ENCODE data around the gene UBASH3B.

DNA sequence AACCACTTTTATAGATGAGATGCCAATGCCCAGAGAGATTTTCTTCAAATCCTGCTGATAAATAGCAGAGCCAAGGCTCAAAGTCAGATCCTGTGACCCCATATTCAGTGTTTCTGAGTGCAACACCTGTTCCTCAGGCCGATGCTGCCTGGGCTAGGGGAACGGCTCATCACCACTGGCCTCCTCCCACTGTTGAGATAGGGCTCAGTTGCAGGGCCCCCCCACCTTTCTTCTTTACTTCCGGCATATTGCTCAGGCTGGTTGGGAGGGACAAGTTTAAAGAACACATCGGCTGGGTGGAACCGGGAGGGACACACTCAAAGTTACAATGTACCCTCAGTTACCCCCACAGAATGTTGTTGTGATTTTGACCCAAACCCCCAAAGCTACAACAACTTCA, 94.5 kb downstream of the UBASH3B start:
- TF ChIP-seq MTA3 (CRISPR knock-in tag; IDR thresholded peaks at IDR 0.05), result no peak
- no peak for TF ChIP-seq ZNF558 (CRISPR knock-in tag; IDR thresholded peaks at IDR 0.05; ENCODE audit: borderline replicate concordance)
- TF ChIP-seq, protein P1, sequence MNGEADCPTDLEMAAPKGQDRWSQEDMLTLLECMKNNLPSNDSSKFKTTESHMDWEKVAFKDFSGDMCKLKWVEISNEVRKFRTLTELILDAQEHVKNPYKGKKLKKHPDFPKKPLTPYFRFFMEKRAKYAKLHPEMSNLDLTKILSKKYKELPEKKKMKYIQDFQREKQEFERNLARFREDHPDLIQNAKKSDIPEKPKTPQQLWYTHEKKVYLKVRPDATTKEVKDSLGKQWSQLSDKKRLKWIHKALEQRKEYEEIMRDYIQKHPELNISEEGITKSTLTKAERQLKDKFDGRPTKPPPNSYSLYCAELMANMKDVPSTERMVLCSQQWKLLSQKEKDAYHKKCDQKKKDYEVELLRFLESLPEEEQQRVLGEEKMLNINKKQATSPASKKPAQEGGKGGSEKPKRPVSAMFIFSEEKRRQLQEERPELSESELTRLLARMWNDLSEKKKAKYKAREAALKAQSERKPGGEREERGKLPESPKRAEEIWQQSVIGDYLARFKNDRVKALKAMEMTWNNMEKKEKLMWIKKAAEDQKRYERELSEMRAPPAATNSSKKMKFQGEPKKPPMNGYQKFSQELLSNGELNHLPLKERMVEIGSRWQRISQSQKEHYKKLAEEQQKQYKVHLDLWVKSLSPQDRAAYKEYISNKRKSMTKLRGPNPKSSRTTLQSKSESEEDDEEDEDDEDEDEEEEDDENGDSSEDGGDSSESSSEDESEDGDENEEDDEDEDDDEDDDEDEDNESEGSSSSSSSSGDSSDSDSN (CRISPR knock-in tag; IDR thresholded peaks at IDR 0.05), result no peak
- TF ChIP-seq, protein P2, sequence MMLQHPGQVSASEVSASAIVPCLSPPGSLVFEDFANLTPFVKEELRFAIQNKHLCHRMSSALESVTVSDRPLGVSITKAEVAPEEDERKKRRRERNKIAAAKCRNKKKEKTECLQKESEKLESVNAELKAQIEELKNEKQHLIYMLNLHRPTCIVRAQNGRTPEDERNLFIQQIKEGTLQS (CRISPR knock-in tag; IDR thresholded peaks at IDR 0.05), result no peak
- TF ChIP-seq KLF9 (CRISPR knock-in tag; IDR thresholded peaks at IDR 0.05; ENCODE audit: low read depth), result no peak

All from HepG2 (cell line).